HEK293T (cell line): Measurements from ENCODE around the gene SH3PXD2A.

ENCODE experiments used
- ARNT ChIP-seq: fragments of 450-650 bp; IDR thresholded peaks from 2 replicates; pipeline ENCODE4 v1.6.1; 2017; ENCODE audit warnings: mild to moderate bottlenecking
- FOXK2 ChIP-seq: fragments of 450-650 bp; IDR thresholded peaks from 2 replicates; pipeline ENCODE4 v1.6.1; 2016; ENCODE audit warnings: mild to moderate bottlenecking
- FOXM1 ChIP-seq: fragments of 450-650 bp; IDR thresholded peaks from 2 replicates; pipeline ENCODE4 v1.6.1; 2017; ENCODE audit warnings: mild to moderate bottlenecking, borderline replicate concordance
- L3MBTL2 ChIP-seq: fragments of 450-650 bp; conservative IDR thresholded peaks from 2 replicates; pipeline ENCODE4 v1.6.1; 2016; ENCODE audit warnings: mild to moderate bottlenecking
- PKNOX1 ChIP-seq: fragments of 450-650 bp; IDR thresholded peaks from 2 replicates; pipeline ENCODE4 v1.6.1; 2016
- SP1 ChIP-seq: fragments of 450-650 bp; IDR thresholded peaks from 2 replicates; pipeline ENCODE4 v1.6.1; 2017
- SUZ12 ChIP-seq: fragments of 450-650 bp; IDR thresholded peaks from 2 replicates; pipeline ENCODE4 v1.6.1; 2016; ENCODE audit warnings: mild to moderate bottlenecking
- ZNF384 ChIP-seq: fragments of 450-650 bp; IDR thresholded peaks from 2 replicates; pipeline ENCODE4 v1.6.1; 2016

GRCh38 chr10:103879831-103880230 lies 24.5 kb upstream of the SH3PXD2A start:
- TF ChIP-seq FOXM1: no peak
- TF ChIP-seq PKNOX1: no peak
- no peak for TF ChIP-seq SP1
- TF ChIP-seq FOXK2: no peak
- no peak for TF ChIP-seq ARNT
- TF ChIP-seq ZNF384: no peak
- TF ChIP-seq SUZ12: no peak
- no peak for TF ChIP-seq L3MBTL2
